Astrocyte of the spinal cord (primary cell): ENCODE data around the gene ANKRD37.
A peak's percentile ranks its signal among the peaks of the same experiment; 100 is the strongest.

ENCODE experiments used
- DNase-seq: peaks from one replicate; pipeline ENCODE4 v3.0.0; 2011; ENCODE audit warnings: low read depth, low spot score
- H3K4me3 ChIP-seq: 2 replicates; pipeline ENCODE4 v1.5.1; 2011; ENCODE audit warnings: low read depth, mild to moderate bottlenecking, low read length, moderate library complexity
- CTCF ChIP-seq: IDR thresholded peaks from 2 replicates; pipeline ENCODE4 v1.5.1; 2012; ENCODE audit warnings: low read depth, mild to moderate bottlenecking, low read length, inconsistent platforms
- in situ Hi-C: cut with HindIII; loops from 2 replicates; pipeline ENCODE4 v1.10.0; 2017; ENCODE audit warnings: low sequenced_read_pairs

ANKRD37 gene

GRCh38 chr4:185408432-185408831, 11.8 kb downstream of the ANKRD37 start:
- no peak for TF ChIP-seq CTCF

GRCh38 chr4:185411849-185412248, 15.2 kb downstream of the ANKRD37 start:
- in situ Hi-C loops, result no loop called here

More at GRCh38 chr4:185408432-185408831, 11.8 kb downstream of the ANKRD37 start:
- DNase-seq, result no peak
- H3K4me3 ChIP-seq, result no peak overlapping the region
- in situ Hi-C loops, result no loop called here

GRCh38 chr4:185412412-185412811, 15.8 kb downstream of the ANKRD37 start:
- in situ Hi-C loops, result no loop called here
- no peak for TF ChIP-seq CTCF
- DNase-seq, result no peak
- no peak overlapping the region for H3K4me3 ChIP-seq

More at GRCh38 chr4:185411849-185412248, 15.2 kb downstream of the ANKRD37 start:
- TF ChIP-seq CTCF, result no peak
- no peak for DNase-seq
- H3K4me3 ChIP-seq, result no peak overlapping the region

- no peak for TF ChIP-seq CTCF
- in situ Hi-C loops, result no loop called here
- H3K4me3 ChIP-seq, result no peak overlapping the region
- DNase-seq, result no peak
Observed at GRCh38 chr4:185416955-185417354, 20.3 kb downstream of the ANKRD37 start.

- in situ Hi-C loops, result no loop called here
- no peak for TF ChIP-seq CTCF
- peak; percentile 62 for DNase-seq
- no peak overlapping the region for H3K4me3 ChIP-seq
Observed at GRCh38 chr4:185421366-185422124, 24.9 kb downstream of the ANKRD37 start.

- in situ Hi-C loops, result no loop called here
- no peak for TF ChIP-seq CTCF
- DNase-seq, result no peak
- H3K4me3 ChIP-seq, result peak overlapping the region; percentile 85
Observed at GRCh38 chr4:185424905-185425646, 28.4 kb downstream of the ANKRD37 start.
